SK-N-SH treated with all-trans-retinoic acid at 6 μM for 48 hours (cell line): ENCODE measurements around the gene DNAAF3.

Experiments
- CSDC2 ChIP-seq: fragments of 250-450 bp; sonication (Bioruptor Pico); IDR thresholded peaks from 2 replicates; pipeline ENCODE4 v1.5.0; 2020; ENCODE audit warnings: mild to moderate bottlenecking, moderate library complexity
- PATZ1 ChIP-seq: fragments of 250-450 bp; sonication (Bioruptor Pico); IDR thresholded peaks from 2 replicates; pipeline ENCODE4 v1.8.0; 2020; ENCODE audit warnings: mild to moderate bottlenecking, moderate library complexity, borderline replicate concordance
- RARB ChIP-seq: fragments of 250-450 bp; sonication (Bioruptor Pico); IDR thresholded peaks from 2 replicates; pipeline ENCODE4 v1.8.0; 2021; ENCODE audit warnings: mild to moderate bottlenecking, moderate library complexity
- SNAI2 ChIP-seq: fragments of 250-450 bp; sonication (Bioruptor Pico); IDR thresholded peaks from 2 replicates; pipeline ENCODE4 v1.5.0; 2020; ENCODE audit warnings: mild to moderate bottlenecking, moderate library complexity
- TSHZ2 ChIP-seq: fragments of 250-450 bp; sonication (Bioruptor Pico); IDR thresholded peaks from 2 replicates; pipeline ENCODE4 v1.5.0; 2020; ENCODE audit warnings: mild to moderate bottlenecking, moderate library complexity
- ZFP3 ChIP-seq: fragments of 250-450 bp; sonication (Bioruptor Pico); IDR thresholded peaks from 2 replicates; pipeline ENCODE4 v1.5.0; 2020; ENCODE audit warnings: mild to moderate bottlenecking, moderate library complexity
- ZNF565 ChIP-seq: fragments of 450-650 bp; formaldehyde crosslinking; conservative IDR thresholded peaks from 2 replicates; pipeline ENCODE4 v1.5.0; 2020; ENCODE audit warnings: low read depth, mild to moderate bottlenecking, moderate library complexity
- TF ChIP-seq, protein P1 (sequence below): fragments of 250-450 bp; sonication (Bioruptor Pico); IDR thresholded peaks from 2 replicates; pipeline ENCODE4 v1.5.1; 2020; ENCODE audit warnings: low read depth, mild to moderate bottlenecking, moderate library complexity

DNA sequence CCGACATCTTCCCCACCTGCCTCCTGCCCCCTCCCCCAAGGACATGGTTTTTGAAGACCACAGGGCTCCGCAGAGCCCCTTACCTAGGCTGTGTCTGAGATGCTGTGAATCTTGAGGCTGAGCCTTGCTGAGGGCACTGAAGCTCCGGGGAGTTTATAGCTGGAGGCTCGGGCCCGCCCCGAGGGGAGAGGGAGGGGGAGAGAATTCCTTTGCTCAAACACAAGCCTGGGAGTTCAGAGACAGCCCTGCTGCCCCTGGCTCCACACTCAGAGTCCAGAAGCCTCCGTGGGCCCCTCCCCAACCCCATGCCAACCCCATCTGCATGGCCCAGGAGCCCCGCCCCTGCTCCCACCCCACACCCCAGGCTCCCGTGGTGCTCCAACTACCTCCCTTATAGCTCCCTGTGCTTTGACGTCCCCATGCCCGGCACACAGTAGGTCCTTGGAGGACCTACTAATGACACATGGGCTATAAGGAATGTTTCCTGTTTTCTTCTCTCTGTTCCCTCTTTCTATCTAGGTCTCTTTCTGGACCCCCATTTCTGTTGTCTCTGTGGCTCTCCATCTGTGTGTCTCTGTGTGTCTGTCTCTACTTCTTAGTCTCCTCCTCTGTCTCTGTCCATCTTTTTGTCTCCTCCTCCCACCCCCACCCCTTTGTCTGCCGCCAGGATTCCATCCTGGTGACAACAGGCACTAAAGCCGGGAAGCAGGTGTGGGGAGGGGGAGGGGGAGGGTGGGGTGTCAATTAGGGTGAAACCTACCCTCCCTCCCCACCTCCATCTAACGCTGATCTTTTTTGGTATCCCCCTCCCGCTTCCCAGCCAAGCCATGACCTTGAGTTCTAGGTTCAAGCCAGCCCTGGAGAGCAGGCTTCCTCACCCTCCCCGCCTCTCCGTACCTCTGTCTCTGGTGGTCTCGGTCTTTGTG, 17.1 kb downstream of the DNAAF3 start, which contains the start of gene TNNT1:
- TF ChIP-seq ZNF565 (CRISPR knock-in tag) (no peak), CSDC2 (CRISPR knock-in tag) (no peak), SNAI2 (no peak), ZFP3 (CRISPR knock-in tag) (no peak), TSHZ2 (no peak), RARB (CRISPR knock-in tag) (no peak), PATZ1 (CRISPR knock-in tag) (no peak)
- TF ChIP-seq, protein P1, sequence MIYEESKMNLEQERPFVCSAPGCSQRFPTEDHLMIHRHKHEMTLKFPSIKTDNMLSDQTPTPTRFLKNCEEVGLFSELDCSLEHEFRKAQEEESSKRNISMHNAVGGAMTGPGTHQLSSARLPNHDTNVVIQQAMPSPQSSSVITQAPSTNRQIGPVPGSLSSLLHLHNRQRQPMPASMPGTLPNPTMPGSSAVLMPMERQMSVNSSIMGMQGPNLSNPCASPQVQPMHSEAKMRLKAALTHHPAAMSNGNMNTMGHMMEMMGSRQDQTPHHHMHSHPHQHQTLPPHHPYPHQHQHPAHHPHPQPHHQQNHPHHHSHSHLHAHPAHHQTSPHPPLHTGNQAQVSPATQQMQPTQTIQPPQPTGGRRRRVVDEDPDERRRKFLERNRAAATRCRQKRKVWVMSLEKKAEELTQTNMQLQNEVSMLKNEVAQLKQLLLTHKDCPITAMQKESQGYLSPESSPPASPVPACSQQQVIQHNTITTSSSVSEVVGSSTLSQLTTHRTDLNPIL = no peak
